OCI-LY1 (cell line): ENCODE data around the gene SAMD1.

ENCODE experiments used
- CTCF ChIP-seq: fragments of 200-600 bp; sonication (generic), shearing (Covaris generic); IDR thresholded peaks from 2 replicates; pipeline ENCODE4 v1.5.1; 2017; ENCODE audit warnings: mild to moderate bottlenecking, antibody characterized with exemption, low read length, moderate library complexity, mixed read lengths
- EZH2 ChIP-seq: fragments of 200-600 bp; sonication (generic), shearing (Covaris generic); IDR thresholded peaks from 2 replicates; pipeline ENCODE4 v1.8.0; 2017; ENCODE audit warnings: borderline replicate concordance, mixed run types, mild to moderate bottlenecking, antibody characterized with exemption, low read length, moderate library complexity, mixed read lengths

GRCh38 chr19:14096272-14096992 lies 5.9 kb upstream of the SAMD1 start:
- TF ChIP-seq CTCF (no peak), EZH2 (no peak)
